Inferior parietal cortex (tissue), 1 donor: ENCODE results near the gene KAT6B.

Experiments used
- DNase-seq: peaks from one replicate; pipeline ENCODE4 v3.0.0-alpha.2; 2016; ENCODE audit errors: extremely low spot score

The KAT6B gene

GRCh38 chr10:74953214-74953613 lies 126.8 kb downstream of the KAT6B start:
- no peak for DNase-seq

- DNase-seq, result no peak
Observed at GRCh38 chr10:74955796-74956195, 129.4 kb downstream of the KAT6B start.

GRCh38 chr10:74956555-74957111 lies 130.2 kb downstream of the KAT6B start:
- DNase-seq, result no peak

- no peak for DNase-seq
Observed at GRCh38 chr10:74957285-74957961, 131.0 kb downstream of the KAT6B start.

- no peak for DNase-seq
Observed at GRCh38 chr10:74958316-74958715, 131.9 kb downstream of the KAT6B start.

GRCh38 chr10:74960670-74961069 lies 134.3 kb downstream of the KAT6B start:
- no peak for DNase-seq

GRCh38 chr10:74962517-74962916 lies 136.1 kb downstream of the KAT6B start:
- DNase-seq, result no peak

GRCh38 chr10:74963549-74963948 lies 137.1 kb downstream of the KAT6B start:
- DNase-seq, result no peak

GRCh38 chr10:74967911-74968666 lies 141.7 kb downstream of the KAT6B start:
- DNase-seq, result no peak

- DNase-seq, result no peak
Observed at GRCh38 chr10:74968667-74969061, 142.3 kb downstream of the KAT6B start.

GRCh38 chr10:74969093-74969492 lies 142.7 kb downstream of the KAT6B start:
- no peak for DNase-seq

GRCh38 chr10:74969530-74969929 lies 143.1 kb downstream of the KAT6B start:
- DNase-seq, result no peak

- no peak for DNase-seq
Observed at GRCh38 chr10:74973741-74974392, 147.5 kb downstream of the KAT6B start.

- no peak for DNase-seq
Observed at GRCh38 chr10:74975758-74976157, 149.4 kb downstream of the KAT6B start.

GRCh38 chr10:74976565-74976964 lies 150.2 kb downstream of the KAT6B start:
- DNase-seq, result no peak

- no peak for DNase-seq
Observed at GRCh38 chr10:74977072-74977471, 150.7 kb downstream of the KAT6B start.

- no peak for DNase-seq
Observed at GRCh38 chr10:74977913-74978847, 151.8 kb downstream of the KAT6B start.

- DNase-seq, result no peak
Observed at GRCh38 chr10:74981831-74982633, 155.6 kb downstream of the KAT6B start.

GRCh38 chr10:74982634-74982982 lies 156.2 kb downstream of the KAT6B start:
- DNase-seq, result no peak

- DNase-seq, result no peak
Observed at GRCh38 chr10:74983383-74983782, 157.0 kb downstream of the KAT6B start.
